NCI-H2107 (cell line): ENCODE results near the gene PTGS1.
"Not testable (repeated sequence)": the region's sequence is repeated elsewhere in the genome, so short reads cannot be mapped to it uniquely, and the experiment has no call there.

Experiments
- DNase-seq: peaks from one replicate; lab custom pipeline; 2025; lab: John Stamatoyannopoulos, UW

PTGS1 gene

DNA sequence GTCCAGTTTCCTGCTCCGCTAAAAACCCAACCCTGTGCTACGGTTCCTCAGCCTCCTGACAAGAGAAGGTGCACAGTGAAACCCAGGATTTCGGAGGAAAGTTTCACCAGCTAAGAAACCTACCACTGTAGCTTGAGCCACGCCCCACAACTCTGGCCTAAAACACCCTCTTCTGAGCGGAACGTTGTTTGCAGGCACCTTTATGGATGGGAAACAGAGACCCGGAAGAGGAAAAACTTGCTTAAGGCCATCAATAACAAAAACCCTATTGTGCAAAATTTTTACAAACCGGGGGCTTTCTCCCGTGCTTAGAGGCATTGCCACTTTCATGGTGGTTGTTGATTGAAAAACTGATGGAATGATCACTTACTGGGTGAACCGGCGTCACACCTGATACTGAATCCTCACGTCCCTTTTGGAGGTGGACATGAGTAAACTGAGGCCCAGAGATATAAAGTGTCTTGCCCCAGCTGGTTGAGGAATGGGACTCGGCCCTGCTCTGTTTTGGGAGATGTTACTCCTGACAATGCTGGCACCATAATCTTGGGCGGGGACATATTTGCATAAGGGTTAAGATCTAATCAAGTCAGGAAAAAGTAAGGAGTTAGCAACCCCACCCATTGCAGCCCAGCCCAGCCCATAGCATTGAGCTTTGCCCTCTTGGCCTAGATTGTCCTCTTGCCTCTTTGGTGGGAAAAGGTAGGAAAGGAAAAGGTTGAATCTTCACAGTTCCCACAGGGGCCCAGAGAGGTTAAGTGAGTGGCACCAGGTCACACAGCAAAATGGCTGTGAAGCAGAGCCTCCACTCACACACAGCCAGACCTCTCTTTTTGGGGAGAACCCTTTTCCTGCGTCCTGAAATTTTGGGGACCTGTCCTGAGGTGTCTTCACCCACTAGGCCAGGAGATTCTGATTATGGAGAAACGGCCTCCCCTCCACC, 23.2 kb upstream of the PTGS1 start:
- DNase-seq: no peak

DNA sequence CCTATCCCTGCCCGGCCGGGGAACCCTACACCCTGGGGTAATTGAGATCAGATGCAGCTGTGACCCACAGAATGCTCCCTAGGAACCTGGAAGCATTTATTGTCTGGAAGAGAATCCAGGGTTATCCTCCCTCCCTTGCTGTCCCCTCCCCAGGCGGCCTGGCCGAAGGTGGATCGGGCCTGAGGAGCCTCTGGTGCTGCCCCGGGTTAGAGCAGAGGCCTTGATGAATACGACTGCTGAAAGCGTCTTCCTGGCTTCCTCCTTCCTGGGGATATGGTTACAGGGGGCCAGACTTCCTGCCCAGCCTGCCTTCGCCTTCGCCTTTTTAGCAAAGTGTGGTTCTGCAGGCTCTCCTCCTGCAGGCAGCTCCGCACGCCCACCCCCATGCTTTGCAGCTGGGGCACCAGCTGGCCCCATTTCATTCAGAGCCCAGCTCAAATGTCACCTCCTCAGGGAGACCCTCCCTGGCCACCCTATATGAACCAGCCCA, 22.5 kb upstream of the PTGS1 start:
- DNase-seq: no peak

DNA sequence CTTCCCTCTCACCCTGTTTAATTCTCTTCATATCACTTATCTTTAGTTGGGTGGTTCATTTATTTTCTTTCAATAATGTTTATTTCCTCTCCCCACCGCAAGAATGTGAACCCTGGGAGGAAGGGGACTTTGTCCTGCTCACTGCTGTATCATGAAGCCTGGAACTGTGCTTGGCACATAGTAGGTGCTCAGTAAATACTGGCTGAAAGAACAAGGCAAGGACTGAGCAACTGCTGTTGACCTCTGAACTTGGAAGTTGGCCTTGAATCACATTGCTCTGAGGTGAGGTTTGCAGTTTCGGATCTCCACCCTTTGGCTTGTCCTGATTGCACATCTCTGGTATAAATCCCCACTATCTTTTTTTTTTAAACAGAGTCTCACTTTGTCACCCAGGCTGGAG, 22.0 kb upstream of the PTGS1 start:
- DNase-seq: no peak

DNA sequence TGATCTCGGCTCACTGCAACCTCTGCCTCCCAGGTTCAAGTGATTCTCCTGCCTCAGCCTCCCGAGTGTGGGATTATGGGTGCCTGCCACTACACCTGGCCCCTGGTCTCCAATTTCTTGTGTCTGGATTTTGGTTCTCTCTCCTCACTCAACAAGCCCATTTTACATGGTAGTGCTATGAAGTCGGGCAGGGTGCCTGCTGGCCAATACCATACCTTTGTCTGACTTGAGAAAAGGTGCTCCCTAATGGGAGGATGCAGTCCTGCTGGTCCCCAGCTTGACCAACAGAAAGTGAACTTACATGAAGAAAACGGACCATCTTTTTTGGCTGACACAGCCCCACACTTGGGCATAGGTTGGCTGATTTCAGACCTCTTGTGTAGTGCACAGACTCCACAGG, 21.6 kb upstream of the PTGS1 start:
- DNase-seq: no peak

DNA sequence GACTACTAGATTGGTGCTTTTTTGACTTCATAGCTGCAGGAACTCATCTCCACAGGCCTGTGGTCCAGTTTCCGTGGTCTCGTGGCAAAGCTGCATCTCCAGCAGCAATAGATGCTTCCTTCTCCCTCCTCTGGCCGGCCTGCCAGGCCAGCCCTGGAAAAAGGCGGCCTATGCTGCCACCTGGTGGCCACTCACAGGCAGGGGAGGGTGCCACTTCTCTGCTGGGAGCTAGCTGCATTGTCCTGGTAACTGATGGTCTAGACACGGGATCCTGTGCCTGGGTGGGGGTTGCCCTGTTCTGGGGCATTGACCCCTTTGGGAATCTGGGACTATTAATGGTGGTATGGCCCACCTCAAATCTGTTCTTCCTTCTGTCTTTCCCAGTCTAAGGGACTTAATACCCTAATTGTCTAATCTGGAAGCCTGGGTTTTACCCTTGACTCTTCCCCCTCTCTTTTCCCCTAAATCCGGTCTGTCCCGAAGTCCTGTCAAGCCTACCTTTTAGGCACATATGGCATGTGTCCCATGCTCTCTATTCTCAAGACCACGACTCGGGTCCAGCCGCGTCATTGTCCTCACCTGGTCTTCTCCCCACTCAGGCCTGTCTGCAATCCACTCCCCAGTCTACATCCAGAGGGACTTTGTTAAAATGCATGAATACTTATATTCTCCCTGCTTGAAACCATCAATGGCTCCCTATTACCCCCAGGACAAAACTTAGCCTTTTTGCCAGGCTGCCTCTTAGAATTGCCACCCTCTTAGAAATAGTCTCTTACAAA, 20.1 kb upstream of the PTGS1 start:
- peak; percentile 50 for DNase-seq

DNA sequence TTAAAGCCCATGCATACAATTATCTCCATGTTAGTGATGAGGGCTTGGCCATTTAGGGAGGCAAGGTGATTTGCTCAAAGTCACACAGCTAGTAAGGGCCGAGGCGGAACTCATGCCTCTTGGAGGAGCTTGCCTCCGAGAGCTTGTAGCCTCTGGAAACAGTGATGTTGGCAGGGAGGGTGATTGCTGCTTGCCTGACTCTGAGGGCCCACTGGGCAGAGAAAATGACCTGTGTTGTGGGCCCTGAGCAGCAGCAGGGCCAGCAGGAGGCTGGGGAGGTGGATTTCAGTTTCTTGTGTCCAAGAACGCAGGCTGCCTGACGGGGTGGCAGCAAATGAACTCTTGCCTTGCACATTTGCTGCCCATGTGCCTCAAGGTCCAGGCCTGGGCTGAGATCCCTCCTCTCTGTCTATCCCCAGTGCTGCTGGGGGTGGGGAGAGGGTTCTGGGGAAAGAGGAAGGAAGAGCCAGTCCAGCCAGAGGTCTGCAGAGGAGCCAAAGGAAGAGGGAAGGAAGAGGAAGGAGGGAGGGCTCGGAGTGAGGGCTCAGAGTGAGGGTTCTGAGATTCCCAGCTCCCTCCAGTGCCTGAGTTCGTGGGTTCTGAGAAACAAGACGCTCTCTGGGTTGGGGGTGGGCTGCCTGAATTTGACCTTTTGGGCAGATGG, 16.2 kb upstream of the PTGS1 start:
- no peak for DNase-seq

DNA sequence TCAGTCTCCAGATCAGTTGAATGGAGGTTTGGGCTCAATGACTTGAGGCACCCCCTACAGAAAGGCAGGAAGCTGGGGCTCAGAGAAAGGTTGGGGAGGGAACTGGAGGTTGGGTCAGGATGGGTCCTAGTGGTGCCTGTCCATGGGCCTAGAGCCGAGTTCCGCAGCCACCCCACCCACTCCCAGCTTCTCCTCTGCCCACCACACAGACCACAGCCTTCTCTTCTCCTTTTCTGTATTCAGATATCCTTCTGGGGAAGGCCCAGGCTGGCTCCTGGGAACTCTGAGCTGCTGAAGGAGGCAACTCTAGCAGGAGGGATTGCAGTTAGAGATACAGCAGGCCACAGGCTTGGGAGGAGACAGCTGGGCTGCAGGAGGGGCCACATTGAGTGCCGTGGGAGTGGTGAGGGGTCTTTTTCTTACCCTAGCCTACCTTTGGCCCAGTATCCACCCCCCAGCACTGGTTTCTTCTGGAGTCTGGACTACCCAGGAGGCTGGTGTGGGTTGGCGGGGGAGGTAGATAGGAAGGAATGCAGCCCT, 15.4 kb upstream of the PTGS1 start:
- DNase-seq: no peak

DNA sequence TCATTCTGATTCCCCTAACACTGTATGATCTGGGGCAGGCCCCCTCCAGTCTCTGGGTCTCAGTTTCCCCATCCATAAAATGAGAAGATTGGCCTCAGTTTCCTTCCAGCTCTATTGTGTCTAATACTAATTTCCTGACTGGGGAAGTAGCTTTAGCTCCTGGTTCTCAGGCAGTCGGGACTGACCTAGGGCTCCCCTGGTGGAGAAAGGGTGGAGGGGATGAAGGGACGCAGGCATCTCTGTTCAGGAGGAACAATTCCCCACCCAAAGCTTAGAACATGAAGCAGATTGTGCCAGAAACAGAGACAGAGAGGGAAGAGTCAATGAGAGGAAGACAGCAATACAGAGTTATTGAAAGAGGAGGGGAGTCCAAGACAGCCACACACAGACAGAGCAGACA, 14.2 kb upstream of the PTGS1 start:
- no peak for DNase-seq

DNA sequence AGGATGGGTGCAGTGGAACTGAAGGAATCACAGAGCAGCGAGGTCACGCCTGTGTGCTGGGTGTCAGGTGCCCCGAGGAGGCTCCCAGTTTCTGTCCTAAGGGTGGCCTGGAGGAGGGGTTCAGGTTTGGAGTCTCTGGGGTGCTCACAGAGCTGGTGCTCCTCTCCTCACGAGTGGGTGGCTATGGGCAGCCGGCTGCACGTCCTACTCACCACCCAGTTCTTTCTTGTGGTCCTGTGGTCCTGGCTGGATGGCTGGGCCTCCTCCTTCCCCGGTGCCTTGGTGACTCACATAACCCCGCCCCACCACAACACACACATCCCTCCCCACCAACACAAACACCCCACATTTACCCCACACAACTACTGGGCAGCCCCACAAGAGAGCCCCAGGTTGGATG, 9.9 kb upstream of the PTGS1 start:
- DNase-seq: no peak

DNA sequence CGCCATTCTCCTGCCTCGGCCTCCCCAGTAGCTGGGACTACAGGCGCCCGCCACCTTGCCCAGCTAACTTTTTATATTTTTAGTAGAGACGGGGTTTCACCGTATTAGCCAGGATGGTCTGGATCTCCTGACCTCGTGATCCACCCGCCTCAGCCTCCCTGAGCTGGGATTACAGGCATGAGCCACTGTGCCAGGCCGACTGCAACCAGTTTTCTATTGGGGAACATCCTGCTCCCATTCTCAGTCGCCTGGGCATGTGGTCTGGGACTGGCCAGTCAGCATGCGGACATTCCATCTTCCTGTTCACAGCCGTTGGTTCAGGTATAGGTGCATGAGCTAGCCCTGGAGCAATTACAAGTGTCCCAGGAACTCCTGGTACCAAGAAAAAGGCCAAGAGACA, 7.7 kb upstream of the PTGS1 start:
- not testable (repeated sequence) for DNase-seq

DNA sequence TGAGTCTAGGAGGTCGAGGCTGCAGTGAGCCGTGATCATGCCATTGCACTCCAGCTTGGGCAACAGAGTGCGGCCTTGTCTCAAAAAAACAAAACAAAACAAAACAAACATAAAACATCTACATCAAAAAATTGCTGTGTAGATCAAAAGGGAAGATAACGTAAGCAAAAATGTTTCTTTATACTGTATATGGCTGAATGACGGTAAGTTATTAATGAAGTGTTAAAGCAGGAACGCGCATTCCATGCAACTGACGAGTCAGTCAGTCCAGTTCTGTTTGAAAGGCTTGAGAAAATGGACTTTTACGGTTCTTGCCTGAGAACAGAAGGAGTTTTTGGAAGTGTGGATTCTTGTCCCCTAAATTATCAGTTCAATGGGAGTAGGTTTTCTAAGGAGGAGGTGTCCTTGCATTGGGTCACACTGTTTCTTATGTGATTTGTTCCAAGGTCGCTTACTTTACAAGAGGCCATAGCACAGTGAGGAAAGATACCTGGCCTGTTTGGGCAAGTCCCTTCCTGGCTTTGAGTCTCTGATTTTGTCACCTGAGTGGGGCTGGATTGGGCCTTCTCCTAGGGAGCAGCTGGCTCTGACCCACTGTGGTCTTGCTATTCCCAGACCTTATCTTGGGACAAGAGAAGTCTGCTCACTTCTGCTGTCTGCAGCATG, 6.6 kb upstream of the PTGS1 start:
- no peak for DNase-seq

DNA sequence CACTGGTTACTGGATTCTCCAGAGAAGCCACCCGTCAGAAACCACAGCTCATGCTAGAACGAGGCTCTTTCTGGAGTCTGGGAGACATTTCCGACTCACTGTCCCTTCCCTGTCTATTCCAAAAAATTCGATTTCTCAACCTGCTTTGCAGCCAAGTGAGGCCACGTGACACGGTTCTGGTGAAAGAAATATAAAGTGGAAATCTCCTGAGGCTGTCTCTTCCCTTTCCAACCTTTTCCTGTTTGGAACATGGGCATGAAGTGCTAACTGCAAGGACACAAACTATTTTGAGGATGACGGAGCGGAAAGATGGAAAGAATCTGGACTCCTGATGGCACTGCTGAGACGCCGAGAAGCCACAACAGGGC, 6.1 kb upstream of the PTGS1 start:
- DNase-seq: no peak

DNA sequence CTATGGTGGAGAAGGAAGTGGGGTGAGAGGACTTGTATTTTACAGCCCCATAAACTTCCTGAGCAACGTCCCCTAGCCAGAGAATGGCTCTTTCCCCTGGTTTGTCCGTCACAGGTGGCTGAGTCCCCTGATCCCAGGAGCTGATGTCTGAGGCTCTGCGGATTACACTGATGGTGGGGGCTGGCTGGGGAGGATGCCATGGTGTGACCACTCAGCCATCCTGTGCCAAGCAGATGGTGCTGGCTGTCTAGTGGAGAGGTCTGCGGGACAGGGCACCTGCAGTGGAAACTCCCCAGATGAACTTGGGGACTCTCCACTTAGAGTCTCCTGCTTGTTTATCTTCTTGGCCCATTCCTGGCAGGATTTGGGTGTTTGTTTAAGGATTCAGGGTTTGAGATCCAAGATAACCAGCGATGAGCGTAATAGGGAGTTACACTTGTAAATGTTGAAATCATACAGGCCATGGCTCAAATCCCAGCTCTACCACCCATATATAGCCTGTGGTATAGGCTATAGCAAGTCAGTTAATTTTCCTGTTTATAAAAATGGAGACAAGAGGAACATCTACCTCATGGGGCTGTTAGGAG, 4.7 kb upstream of the PTGS1 start:
- no peak for DNase-seq

DNA sequence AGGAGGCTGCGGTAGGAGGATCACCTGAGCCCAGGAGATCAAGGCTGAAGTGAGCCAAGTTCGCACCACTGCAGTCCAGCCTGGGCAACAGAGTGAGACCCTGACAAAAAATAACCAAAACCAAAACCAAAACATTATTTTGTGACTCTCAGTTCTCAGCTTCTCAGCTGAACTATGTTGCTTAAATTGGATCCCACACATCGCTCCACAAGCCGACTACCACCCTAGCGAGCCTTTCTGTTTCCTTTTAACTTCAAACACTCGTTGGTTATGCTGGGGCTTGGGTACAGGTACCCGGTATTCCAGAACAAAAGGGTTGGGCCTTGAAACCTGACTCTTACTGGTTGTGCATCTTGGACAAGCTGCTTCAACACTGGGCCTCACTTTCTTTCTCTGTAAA, 3.8 kb upstream of the PTGS1 start:
- DNase-seq: no peak

DNA sequence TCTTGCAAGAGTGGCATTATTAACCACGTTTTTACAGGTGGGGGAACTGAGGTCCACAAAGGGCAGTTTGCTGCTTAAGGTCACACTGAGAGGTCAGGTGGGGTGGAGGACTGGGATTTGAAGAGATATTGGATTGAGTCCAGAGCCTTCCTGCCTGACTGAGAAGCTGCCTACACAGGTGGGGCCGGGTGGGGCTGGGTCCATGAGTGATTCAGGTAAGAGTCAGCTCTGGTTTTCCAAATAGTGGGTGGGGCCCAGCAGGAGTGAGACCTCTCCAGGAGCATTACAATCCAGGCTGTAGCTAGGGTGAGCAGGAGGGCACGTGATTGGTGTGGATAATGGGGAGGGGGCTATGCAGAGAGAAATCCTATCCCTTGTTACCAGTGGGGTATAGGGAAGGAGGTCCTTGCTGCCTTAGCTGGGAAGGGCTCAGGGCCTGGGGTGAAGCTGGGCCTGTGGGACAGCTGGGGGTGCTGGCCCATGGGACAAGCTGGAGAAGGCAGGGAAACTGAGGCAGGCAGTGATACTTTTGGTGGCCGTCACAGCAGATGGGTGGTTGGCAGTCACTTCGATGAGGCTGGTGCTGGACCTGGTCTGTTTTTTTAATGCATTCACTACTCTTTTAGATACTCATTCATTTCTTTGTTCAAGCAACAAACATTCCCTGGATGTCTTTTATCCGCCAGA, 2.9 kb upstream of the PTGS1 start:
- no peak for DNase-seq

DNA sequence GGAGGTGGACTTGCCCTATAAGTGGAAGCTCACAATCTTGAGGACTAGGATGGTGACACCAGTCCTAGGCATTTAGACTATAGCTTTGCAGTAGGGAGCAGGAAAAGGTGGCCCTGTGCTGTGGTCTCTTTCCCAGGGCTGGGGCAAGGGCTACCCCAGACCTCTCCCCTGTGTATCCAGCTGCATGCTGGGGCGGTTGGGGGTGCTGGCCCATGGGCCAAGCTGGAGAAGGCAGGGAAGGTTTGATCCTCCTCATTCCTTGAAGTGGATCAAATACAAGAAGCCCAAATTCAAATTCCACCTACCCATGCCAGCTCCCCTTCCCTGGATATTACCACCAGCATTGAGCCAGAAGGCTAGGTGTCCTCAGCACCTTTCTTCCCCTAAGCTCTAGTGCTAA, 2.2 kb upstream of the PTGS1 start:
- DNase-seq: no peak

DNA sequence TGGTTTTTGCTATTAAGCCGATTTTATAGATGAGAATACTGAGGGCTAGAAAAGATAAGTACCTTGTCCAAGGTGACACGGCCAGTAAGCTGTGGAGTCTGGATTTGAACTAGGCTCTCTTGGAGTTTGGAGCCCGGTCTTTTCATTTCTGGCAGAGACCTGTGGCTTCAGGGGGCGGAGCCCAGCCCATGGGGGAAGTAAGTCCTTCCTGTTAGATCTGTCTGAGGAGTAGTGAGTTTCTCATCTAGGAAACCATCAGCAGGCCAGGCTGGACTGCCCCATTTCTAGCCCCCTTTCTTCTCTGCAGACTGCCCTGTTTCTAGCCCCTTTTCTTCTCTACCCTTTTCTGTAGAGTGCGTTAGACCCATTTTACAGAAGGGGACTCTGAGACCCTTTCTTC, 521 bp upstream of the PTGS1 start:
- DNase-seq: no peak

DNA sequence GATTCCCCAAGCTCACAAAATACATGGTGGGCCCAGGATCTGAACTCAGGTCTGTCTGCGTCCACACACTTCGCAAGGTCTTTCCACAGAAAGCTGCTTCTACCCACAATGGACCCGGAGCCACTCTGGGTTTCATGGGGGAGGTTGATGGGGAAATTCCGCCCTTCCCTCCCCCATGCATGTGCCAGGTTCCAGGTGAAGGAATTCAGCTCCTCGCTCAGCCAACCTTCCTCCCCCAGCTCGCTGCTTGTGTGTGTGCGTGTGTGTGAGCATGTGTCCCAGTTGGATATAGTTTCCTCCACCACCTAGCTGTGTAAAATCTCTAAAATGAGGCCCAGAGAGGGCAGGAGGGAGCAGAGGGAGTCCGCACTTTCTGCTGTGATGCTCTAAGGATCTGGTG, 1.0 kb downstream of the PTGS1 start:
- no peak for DNase-seq

DNA sequence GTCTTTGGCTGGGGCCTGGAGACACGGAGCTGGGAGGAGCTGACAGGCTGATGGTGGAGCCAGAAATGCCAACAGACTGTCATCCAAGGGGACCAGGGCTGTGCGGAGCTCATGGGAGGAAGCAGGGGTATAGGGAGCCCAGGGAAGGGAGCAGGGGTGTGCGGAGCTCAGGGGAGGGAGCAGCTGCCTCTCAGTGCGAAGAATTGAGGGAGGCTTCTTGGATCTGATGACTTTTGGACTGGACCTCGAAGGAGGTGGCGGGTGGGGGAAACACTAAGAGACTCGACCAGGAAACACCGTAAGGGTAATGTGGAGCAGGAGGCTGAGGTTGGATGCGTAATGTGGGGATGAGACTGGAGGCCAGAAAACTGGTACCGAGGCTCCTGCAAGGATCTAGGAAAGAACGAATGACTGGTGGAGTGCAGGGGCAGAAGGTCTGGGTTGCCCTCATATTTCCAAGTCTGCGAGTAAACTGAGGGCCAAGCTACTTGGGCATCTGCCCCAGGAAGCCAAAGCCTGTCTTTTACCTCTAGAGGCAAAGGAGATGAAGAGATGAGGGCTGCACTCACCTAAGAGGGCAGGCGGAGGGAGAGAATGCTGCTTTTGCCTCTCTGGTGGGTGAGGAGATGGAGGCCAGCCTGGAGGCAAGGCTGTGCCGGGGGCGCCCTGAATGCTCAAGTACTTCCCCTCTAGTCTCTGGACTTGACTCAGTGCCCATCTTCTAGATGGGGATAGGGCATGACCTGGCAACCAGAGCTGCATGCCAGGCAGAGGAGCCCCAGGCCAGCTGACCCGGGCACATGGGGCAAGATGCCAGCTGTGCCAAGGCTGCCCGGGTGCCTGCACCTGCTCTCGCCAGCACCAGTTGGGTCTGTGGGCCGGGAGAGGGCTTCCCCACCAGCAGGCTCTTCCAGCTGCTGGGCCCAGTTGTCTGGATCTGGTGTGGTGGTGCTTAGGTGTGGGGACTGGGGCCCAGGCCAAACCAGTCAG, 2.3 kb downstream of the PTGS1 start:
- DNase-seq: no peak
